MM.1S (cell line): ENCODE data around the gene NXN.

ENCODE experiments used
- DNase-seq: peaks from one replicate; pipeline ENCODE4 v3.0.0-alpha.2; 2015
- H2AFZ ChIP-seq: fragments of 300-600 bp; sonication (generic); 2 replicates; pipeline ENCODE4 v1.6.0; 2016; ENCODE audit warnings: antibody characterized with exemption, low read length
- H3F3A ChIP-seq: fragments of 300-600 bp; sonication (generic); 2 replicates; pipeline ENCODE4 v1.6.1; 2016; ENCODE audit warnings: mild to moderate bottlenecking, antibody characterized with exemption, low read length, moderate library complexity, mixed read lengths; ENCODE audit not compliant: insufficient read depth
- H3K27ac ChIP-seq: fragments of 300-600 bp; sonication (generic); 2 replicates; pipeline ENCODE4 v1.5.1; 2016; ENCODE audit warnings: mild to moderate bottlenecking, low read length
- H3K27me3 ChIP-seq: fragments of 300-600 bp; sonication (generic); replicated peaks from 2 replicates; pipeline ENCODE4 v1.6.0; 2016; ENCODE audit warnings: low read length; ENCODE audit not compliant: insufficient read depth
- H3K36me3 ChIP-seq: fragments of 300-600 bp; sonication (generic); replicated peaks from 2 replicates; pipeline ENCODE4 v1.6.1; 2016; ENCODE audit warnings: mild to moderate bottlenecking, low read length, mixed read lengths; ENCODE audit not compliant: insufficient read depth
- H3K4me1 ChIP-seq: fragments of 300-600 bp; sonication (generic); 2 replicates; pipeline ENCODE4 v1.6.1; 2016; ENCODE audit warnings: low read length, mixed read lengths
- H3K4me2 ChIP-seq: fragments of 300-600 bp; sonication (generic); 2 replicates; pipeline ENCODE4 v1.6.0; 2016; ENCODE audit warnings: low read depth, low read length
- H3K4me3 ChIP-seq: fragments of 300-600 bp; sonication (generic); 2 replicates; pipeline ENCODE4 v1.5.1; 2016; ENCODE audit warnings: low read length, mixed read lengths
- H3K79me2 ChIP-seq: fragments of 300-600 bp; sonication (generic); 2 replicates; pipeline ENCODE4 v1.6.1; 2016; ENCODE audit warnings: mixed run types, low read length, mixed read lengths
- H3K9ac ChIP-seq: fragments of 300-600 bp; sonication (generic); 2 replicates; pipeline ENCODE4 v1.6.1; 2016; ENCODE audit warnings: low read length, mixed read lengths
- H3K9me2 ChIP-seq: fragments of 300-600 bp; sonication (generic); replicated peaks from 2 replicates; pipeline ENCODE4 v1.6.1; 2016; ENCODE audit warnings: mild to moderate bottlenecking, low read length, mixed read lengths; ENCODE audit not compliant: insufficient read depth
- H3K9me3 ChIP-seq: fragments of 300-600 bp; sonication (generic); replicated peaks from 2 replicates; pipeline ENCODE4 v1.6.1; 2016; ENCODE audit warnings: mild to moderate bottlenecking, low read length, mixed read lengths; ENCODE audit not compliant: insufficient read depth
- H4K20me1 ChIP-seq: fragments of 300-600 bp; sonication (generic); 2 replicates; pipeline ENCODE4 v1.6.1; 2016; ENCODE audit warnings: mild to moderate bottlenecking, low read length, moderate library complexity, mixed read lengths; ENCODE audit not compliant: insufficient read depth
- EZH2 ChIP-seq: fragments of 300-600 bp; sonication (generic); optimal IDR thresholded peaks from 2 replicates; pipeline ENCODE3; 2017; ENCODE audit warnings: low read depth, mild to moderate bottlenecking, antibody characterized with exemption, low read length, mixed read lengths
- EZH2phosphoT487 ChIP-seq: fragments of 300-600 bp; sonication (generic); IDR thresholded peaks from 2 replicates; pipeline ENCODE4 v1.6.1; 2018; ENCODE audit warnings: antibody characterized with exemption, low read length
- TF ChIP-seq, protein P1 (sequence below): fragments of 300-600 bp; sonication (generic); IDR thresholded peaks from 2 replicates; pipeline ENCODE4 v1.5.1; 2016; ENCODE audit warnings: antibody characterized with exemption, low read length, mixed read lengths

NXN gene

GRCh38 chr17:825216-825615 is 154.4 kb downstream of the NXN start:
- Histone ChIP-seq H3K9me2 (no peaks in the 10 kb centered on the region), H3K9me3 (no peaks in the 10 kb centered on the region), H3K4me3 (no peak overlapping the region), H4K20me1 (no peaks in the 10 kb centered on the region), H3K27me3 (peaks cover 77% of the 10 kb centered on the region), H3K4me1 (no peaks in the 10 kb centered on the region), H3K9ac (no peak overlapping the region), H3K4me2 (no peak overlapping the region), H3F3A (no peaks in the 10 kb centered on the region), H2AFZ (no peak overlapping the region), H3K79me2 (no peaks in the 10 kb centered on the region), H3K36me3 (no peaks in the 10 kb centered on the region), H3K27ac (no peak overlapping the region)
- DNase-seq = no peak
- TF ChIP-seq, protein P1, sequence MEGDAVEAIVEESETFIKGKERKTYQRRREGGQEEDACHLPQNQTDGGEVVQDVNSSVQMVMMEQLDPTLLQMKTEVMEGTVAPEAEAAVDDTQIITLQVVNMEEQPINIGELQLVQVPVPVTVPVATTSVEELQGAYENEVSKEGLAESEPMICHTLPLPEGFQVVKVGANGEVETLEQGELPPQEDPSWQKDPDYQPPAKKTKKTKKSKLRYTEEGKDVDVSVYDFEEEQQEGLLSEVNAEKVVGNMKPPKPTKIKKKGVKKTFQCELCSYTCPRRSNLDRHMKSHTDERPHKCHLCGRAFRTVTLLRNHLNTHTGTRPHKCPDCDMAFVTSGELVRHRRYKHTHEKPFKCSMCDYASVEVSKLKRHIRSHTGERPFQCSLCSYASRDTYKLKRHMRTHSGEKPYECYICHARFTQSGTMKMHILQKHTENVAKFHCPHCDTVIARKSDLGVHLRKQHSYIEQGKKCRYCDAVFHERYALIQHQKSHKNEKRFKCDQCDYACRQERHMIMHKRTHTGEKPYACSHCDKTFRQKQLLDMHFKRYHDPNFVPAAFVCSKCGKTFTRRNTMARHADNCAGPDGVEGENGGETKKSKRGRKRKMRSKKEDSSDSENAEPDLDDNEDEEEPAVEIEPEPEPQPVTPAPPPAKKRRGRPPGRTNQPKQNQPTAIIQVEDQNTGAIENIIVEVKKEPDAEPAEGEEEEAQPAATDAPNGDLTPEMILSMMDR = no peak
- TF ChIP-seq EZH2 (no peak), EZH2phosphoT487 (no peak)

DNA sequence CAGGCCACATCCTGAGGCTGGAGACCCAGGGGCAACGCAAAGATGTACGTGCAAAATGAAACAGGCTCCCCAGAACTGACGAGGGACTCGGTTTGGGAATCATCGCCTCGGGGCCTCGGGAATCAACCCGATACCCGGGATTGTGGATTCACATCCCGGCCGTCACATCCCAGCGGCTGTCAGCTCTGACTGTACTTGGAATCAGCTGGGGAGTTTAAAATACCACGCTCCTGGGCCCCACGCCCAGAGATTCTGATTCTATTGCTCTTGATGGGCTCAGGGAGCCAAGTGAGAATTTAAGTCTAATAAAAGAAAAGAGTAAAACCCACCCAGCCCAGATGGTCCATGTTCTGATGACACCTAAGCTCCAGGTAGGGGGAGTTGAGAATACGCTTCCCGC is 155.2 kb downstream of the NXN start:
- peaks cover 79% of the 10 kb centered on the region for H3K27me3 ChIP-seq
- no peak for DNase-seq
- no peaks in the 10 kb centered on the region for H3K36me3 ChIP-seq
- no peaks in the 10 kb centered on the region for H3K9me3 ChIP-seq
- H4K20me1 ChIP-seq = no peaks in the 10 kb centered on the region
- no peaks in the 10 kb centered on the region for H3K9me2 ChIP-seq
- TF ChIP-seq EZH2phosphoT487 = no peak
- TF ChIP-seq, protein P1 = no peak
- TF ChIP-seq EZH2 = no peak
- H3K4me3 ChIP-seq = no peak overlapping the region
- H3K27ac ChIP-seq = no peak overlapping the region
- H3K4me2 ChIP-seq = no peak overlapping the region
- H3K9ac ChIP-seq = no peak overlapping the region
- no peak overlapping the region for H2AFZ ChIP-seq
- no peaks in the 10 kb centered on the region for H3K4me1 ChIP-seq
- no peaks in the 10 kb centered on the region for H3F3A ChIP-seq
- H3K79me2 ChIP-seq = no peaks in the 10 kb centered on the region

DNA sequence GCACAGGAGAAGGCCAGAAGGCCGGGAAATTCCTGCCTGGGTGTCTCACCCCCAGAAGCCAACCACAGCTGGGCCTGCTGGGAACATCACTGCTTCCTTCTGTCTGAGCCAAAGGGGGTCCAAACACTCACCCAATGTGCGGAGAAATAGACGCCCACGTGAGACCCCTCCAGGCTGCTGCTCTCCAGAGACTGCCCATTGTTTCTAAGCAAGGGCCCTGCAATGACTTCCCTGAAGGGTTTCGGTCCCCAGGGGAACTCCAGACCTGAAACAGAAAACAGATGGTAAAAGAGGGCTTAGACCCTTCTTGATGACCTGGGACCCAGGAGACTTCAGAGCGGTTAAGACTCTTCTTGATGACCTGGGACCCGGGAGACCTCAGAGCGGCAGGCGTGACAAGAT is 156.1 kb downstream of the NXN start:
- H3F3A ChIP-seq = no peaks in the 10 kb centered on the region
- no peaks in the 10 kb centered on the region for H3K36me3 ChIP-seq
- no peak for DNase-seq
- peaks cover 78% of the 10 kb centered on the region for H3K27me3 ChIP-seq
- H2AFZ ChIP-seq = no peak overlapping the region
- no peak overlapping the region for H3K4me3 ChIP-seq
- TF ChIP-seq EZH2phosphoT487 = no peak
- no peak for TF ChIP-seq EZH2
- TF ChIP-seq, protein P1 = no peak
- H3K27ac ChIP-seq = no peak overlapping the region
- no peaks in the 10 kb centered on the region for H3K9me3 ChIP-seq
- no peaks in the 10 kb centered on the region for H3K9me2 ChIP-seq
- no peaks in the 10 kb centered on the region for H3K4me1 ChIP-seq
- H4K20me1 ChIP-seq = no peaks in the 10 kb centered on the region
- no peak overlapping the region for H3K9ac ChIP-seq
- no peak overlapping the region for H3K4me2 ChIP-seq
- no peaks in the 10 kb centered on the region for H3K79me2 ChIP-seq
